Body of pancreas (tissue), 4 donors: Measurements from ENCODE around the gene TALDO1. TPM values are rescaled to one million over a fixed set of nuclear protein-coding genes. Genes with fewer than 3 reads are reported as not detected.

ENCODE experiments used
- ATAC-seq: fragments of 150-250 bp; one replicate; pipeline ENCODE4 v1.9.1; 2016
- DNase-seq, 4 donors: peaks; one replicate each; pipeline ENCODE4 v3.0.0-alpha.2; 2019
- H3K27ac ChIP-seq, 4 donors: fragments of 200-600 bp; sonication (generic); 1 replicate in 3 of 4; 2 replicates in 1 of 4; pipeline versions ENCODE4 v1.5.1 to v1.6.1; 2016 to 2019; ENCODE audit warnings: mild to moderate bottlenecking in 1 of 4, mixed read lengths in 1 of 4, moderate library complexity in 1 of 4
- H3K27me3 ChIP-seq, 2 donors: fragments of 200-600 bp; sonication (generic); one replicate each; pipeline ENCODE4 v1.6.0; 2016; ENCODE audit warnings: mild to moderate bottlenecking in 1 of 2
- H3K36me3 ChIP-seq, 2 donors: fragments of 200-600 bp; sonication (generic); replicated peaks in 1 of 2; 2 replicates each; pipeline ENCODE4 v1.5.1; 2016; ENCODE audit warnings: low read depth in 2 of 2; ENCODE audit not compliant: insufficient read depth in 1 of 2
- H3K4me1 ChIP-seq: fragments of 200-600 bp; sonication (generic); one replicate; pipeline ENCODE4 v1.6.0; 2016
- H3K4me3 ChIP-seq, 2 donors: fragments of 200-600 bp; sonication (generic); 1 replicate in 1 of 2; 2 replicates in 1 of 2; pipeline ENCODE4 v1.5.1; 2016 to 2019
- H3K9me3 ChIP-seq, 3 donors: fragments of 200-600 bp; sonication (generic); 1 replicate in 2 of 3; 2 replicates in 1 of 3; pipeline ENCODE4 v1.5.1; 2016
- POLR2A ChIP-seq, 3 donors: fragments of 450-650 bp; IDR thresholded peaks; one replicate each; pipeline ENCODE4 v1.6.1; 2016; ENCODE audit warnings: antibody characterized with exemption in 3 of 3, mild to moderate bottlenecking in 2 of 3
- WGBS, 2 donors: methylation state at CpG; one replicate each; pipeline ENCODE4 v1.1.5; 2017; 5-methylcytosine and 5-hydroxymethylcytosine counted together
- intact Hi-C: fragments of 100-400 bp; cut with DNase I; formaldehyde crosslinking; loops from one replicate; pipeline ENCODE4 v1.15.1; 2023
- total RNA-seq, 2 donors: library from RNA; depleted of rRNA; stranded (reverse); fragments of >200 nt; gene quantifications; one replicate each; pipeline ENCODE4 v1.1.0, GENCODE V29; 2016
- TF ChIP-seq, protein P1 (sequence below), 7 experiments: fragments of 450-650 bp in 4 of 7; fragments of 200-600 bp in 3 of 7; sonication (generic) in 3 of 7; IDR thresholded peaks; one replicate each; pipeline ENCODE4 v1.5.1; 2016 to 2019; ENCODE audit warnings: antibody characterized with exemption in 7 of 7

Gene TALDO1
- total RNA-seq, 2 donors from 2014 or later = 78.9 to 119 TPM

GRCh38 chr11:727281-727701 is 20.0 kb upstream of the TALDO1 start:
- TF ChIP-seq, protein P1, sequence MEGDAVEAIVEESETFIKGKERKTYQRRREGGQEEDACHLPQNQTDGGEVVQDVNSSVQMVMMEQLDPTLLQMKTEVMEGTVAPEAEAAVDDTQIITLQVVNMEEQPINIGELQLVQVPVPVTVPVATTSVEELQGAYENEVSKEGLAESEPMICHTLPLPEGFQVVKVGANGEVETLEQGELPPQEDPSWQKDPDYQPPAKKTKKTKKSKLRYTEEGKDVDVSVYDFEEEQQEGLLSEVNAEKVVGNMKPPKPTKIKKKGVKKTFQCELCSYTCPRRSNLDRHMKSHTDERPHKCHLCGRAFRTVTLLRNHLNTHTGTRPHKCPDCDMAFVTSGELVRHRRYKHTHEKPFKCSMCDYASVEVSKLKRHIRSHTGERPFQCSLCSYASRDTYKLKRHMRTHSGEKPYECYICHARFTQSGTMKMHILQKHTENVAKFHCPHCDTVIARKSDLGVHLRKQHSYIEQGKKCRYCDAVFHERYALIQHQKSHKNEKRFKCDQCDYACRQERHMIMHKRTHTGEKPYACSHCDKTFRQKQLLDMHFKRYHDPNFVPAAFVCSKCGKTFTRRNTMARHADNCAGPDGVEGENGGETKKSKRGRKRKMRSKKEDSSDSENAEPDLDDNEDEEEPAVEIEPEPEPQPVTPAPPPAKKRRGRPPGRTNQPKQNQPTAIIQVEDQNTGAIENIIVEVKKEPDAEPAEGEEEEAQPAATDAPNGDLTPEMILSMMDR (IDR thresholded peaks at IDR 0.05) = no peak
- no peak for TF ChIP-seq POLR2A (IDR thresholded peaks at IDR 0.05)
- no peak for ATAC-seq
- Histone ChIP-seq H3K9me3 (no peaks in the 10 kb centered on the region), H3K36me3 (no peaks in the 10 kb centered on the region), H3K27ac (peak overlapping the region in 3 of 4 donors; percentile 74 to 86 (median 75)), H3K4me3 (no peak overlapping the region), H3K27me3 (peaks cover 0 to 4% of the 10 kb centered on the region in 2 donors), H3K4me1 (peaks cover 34% of the 10 kb centered on the region)
- intact Hi-C loops = loop anchor here (10.0 kb wide), 1 partner anchor 172 kb away; no protein-coding TSS in a partner anchor
- WGBS, 2 donors = 90 to 93% methylated on average over 8 to 12 of the region's 12 CpGs
- DNase-seq = peak in 1 of 4 donors; percentile 14

DNA sequence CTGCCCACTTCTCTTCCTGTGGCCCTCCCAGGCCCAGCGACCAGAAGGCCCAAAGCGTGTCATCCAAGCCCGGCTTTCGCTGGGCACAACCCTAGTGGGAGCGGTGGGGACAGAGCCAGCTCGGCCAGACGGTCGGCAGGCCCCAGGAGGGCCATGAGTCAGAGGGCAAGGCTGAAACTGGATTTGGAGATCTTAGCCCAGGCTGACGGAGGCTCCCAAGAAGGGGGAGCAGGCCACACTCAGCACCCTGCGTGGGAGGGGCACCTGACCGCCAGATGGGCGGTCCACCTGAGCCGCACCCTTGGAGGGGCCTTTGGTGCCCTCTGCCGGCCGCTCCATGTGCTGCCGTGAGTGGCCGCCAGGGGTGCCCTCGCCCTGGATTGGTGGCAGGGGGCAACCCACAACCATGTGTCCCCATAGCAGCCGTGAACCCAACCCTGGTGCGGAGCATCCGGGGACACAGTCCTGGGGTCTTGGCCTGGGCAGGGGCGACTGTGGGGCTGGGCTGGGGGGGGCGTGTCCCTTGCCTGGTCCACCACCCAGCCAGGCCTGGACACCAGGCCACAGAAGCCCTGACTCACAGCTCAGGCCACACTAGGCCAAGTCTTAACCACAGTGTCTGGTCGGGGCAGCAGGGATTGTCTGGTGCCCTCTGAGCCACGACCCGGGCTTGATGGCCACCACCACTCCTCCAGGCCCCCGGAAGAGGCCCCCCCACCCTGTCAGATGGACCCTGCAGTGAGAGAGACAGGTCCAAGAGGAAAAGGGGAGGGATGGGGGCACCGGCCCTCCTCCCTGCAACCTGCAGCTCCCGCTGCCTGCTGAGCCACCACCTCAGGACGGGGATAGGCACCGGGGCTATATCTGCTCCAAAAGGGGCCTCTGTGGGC is 19.2 kb upstream of the TALDO1 start:
- DNase-seq = peak; percentile 86 to 92 (median 90)
- Histone ChIP-seq H3K4me1 (peaks cover 34% of the 10 kb centered on the region), H3K27me3 (peaks cover 0 to 4% of the 10 kb centered on the region in 2 donors), H3K9me3 (no peaks in the 10 kb centered on the region), H3K27ac (peak overlapping the region in 3 of 4 donors; percentile 22 to 86 (median 74)), H3K36me3 (no peaks in the 10 kb centered on the region), H3K4me3 (no peak overlapping the region)
- 20 to 22% methylated on average over 4 to 24 of the region's 31 CpGs for WGBS, 2 donors
- TF ChIP-seq, protein P1 (IDR thresholded peaks at IDR 0.05) = peak; percentile 95 to 100 (median 99)
- TF ChIP-seq POLR2A (IDR thresholded peaks at IDR 0.05) = no peak
- intact Hi-C loops = loop anchor here (10.0 kb wide), 1 partner anchor 173 kb away; no protein-coding TSS in a partner anchor
- peak; percentile 83 for ATAC-seq

DNA sequence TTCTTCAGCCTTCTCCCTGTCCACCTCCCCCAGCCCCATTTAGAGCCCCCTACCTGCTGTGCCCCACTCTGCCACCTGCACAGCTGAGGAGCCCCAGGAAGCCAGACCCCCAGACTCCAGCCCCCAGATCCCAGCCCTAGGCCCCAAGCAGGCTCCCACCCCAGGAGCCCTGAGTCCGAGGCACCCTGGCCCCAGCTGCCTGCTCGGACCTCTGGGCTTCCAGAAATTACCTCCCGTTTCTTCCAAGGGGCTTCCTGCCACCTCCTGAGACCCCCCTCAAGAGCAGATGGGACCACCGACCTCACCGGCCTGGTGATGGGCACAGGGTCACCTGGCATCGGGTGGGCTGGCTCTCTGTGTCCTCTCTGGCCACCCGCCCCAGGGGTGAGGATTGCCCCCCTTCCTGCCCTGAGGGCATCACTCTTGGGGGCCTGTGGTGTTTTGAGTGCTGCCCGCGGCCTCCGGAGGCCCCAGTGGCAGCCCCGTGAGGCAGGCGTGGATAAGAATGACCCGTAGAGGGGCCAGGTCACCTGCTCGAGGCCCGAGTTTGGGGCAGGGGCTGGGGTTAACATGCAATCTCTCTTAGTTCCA is 18.3 kb upstream of the TALDO1 start:
- H3K27ac ChIP-seq = no peak overlapping the region
- TF ChIP-seq, protein P1 (IDR thresholded peaks at IDR 0.05) = no peak
- no peak for TF ChIP-seq POLR2A (IDR thresholded peaks at IDR 0.05)
- H3K4me3 ChIP-seq = no peak overlapping the region
- intact Hi-C loops = loop anchor here (10.0 kb wide), 1 partner anchor 174 kb away; no protein-coding TSS in a partner anchor
- H3K4me1 ChIP-seq = peaks cover 34% of the 10 kb centered on the region
- WGBS, 2 donors = 60 to 100% methylated on average over 1 to 14 of the region's 15 CpGs
- DNase-seq (peak in 1 of 4 donors; percentile 14), ATAC-seq (no peak)
- H3K36me3 ChIP-seq = no peaks in the 10 kb centered on the region
- no peaks in the 10 kb centered on the region for H3K9me3 ChIP-seq
- peaks cover 0 to 4% of the 10 kb centered on the region in 2 donors for H3K27me3 ChIP-seq

GRCh38 chr11:729492-730074 is 17.7 kb upstream of the TALDO1 start:
- peak in 1 of 4 donors; percentile 19 for DNase-seq
- Histone ChIP-seq H3K4me3 (no peak overlapping the region), H3K27ac (no peak overlapping the region), H3K9me3 (no peaks in the 10 kb centered on the region), H3K27me3 (peaks cover 0 to 4% of the 10 kb centered on the region in 2 donors), H3K36me3 (no peaks in the 10 kb centered on the region), H3K4me1 (peaks cover 34% of the 10 kb centered on the region)
- no peak for ATAC-seq
- TF ChIP-seq, protein P1 (IDR thresholded peaks at IDR 0.05) = no peak
- TF ChIP-seq POLR2A (IDR thresholded peaks at IDR 0.05) = no peak
- whole genome bisulfite sequencing, 2 donors = 18 to 21% methylated on average over 10 to 17 of the region's 17 CpGs
- intact Hi-C loops = loop anchor here (10.0 kb wide), 1 partner anchor 175 kb away; no protein-coding TSS in a partner anchor
